ENCODE results near the gene FUOM.

GRCh38 chr10:133336577-133337369 lies 21.0 kb downstream of the FUOM start, which contains the start of gene CALY:
- TF ChIP-seq CTCF (conservative IDR thresholded peaks at IDR 0.05; ENCODE audit: low read length) (no peak), EZH2phosphoT487 (IDR thresholded peaks at IDR 0.05; ENCODE audit: borderline replicate concordance, low read depth, low read length) (no peak)

Data from OCI-LY7 (cell line).